HG03571 (cell line): Measurements from ENCODE around the gene BMP3.
"Not testable (repeated sequence)": the region's sequence is repeated elsewhere in the genome, so short reads cannot be mapped to it uniquely, and the experiment has no call there.

Experiments used
- ATAC-seq: cut with Tn5 transposase; IDR thresholded peaks from one replicate; pipeline ENCODE4 v1.9.1; 2021; ENCODE audit not compliant: unreplicated experiment

BMP3 gene, protein sequence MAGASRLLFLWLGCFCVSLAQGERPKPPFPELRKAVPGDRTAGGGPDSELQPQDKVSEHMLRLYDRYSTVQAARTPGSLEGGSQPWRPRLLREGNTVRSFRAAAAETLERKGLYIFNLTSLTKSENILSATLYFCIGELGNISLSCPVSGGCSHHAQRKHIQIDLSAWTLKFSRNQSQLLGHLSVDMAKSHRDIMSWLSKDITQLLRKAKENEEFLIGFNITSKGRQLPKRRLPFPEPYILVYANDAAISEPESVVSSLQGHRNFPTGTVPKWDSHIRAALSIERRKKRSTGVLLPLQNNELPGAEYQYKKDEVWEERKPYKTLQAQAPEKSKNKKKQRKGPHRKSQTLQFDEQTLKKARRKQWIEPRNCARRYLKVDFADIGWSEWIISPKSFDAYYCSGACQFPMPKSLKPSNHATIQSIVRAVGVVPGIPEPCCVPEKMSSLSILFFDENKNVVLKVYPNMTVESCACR

GRCh38 chr4:81030061-81030980 is at the start of gene BMP3:
Gene BMP3, plus strand, starts transcription at chr4:81030708. Its CDS starts 577 bp downstream, at chr4:81031285.
- ATAC-seq = no peak

- ATAC-seq = no peak
These were observed 44.5 kb upstream of the BMP3 start for GRCh38 chr4:80986011-80986410.

- no peak for ATAC-seq
These were observed 40.5 kb upstream of the BMP3 start for GRCh38 chr4:80989921-80990544.

GRCh38 chr4:80990851-80991250 is 39.7 kb upstream of the BMP3 start:
- no peak for ATAC-seq

- no peak for ATAC-seq
These were observed 30.6 kb upstream of the BMP3 start for GRCh38 chr4:80999943-81000342.

DNA sequence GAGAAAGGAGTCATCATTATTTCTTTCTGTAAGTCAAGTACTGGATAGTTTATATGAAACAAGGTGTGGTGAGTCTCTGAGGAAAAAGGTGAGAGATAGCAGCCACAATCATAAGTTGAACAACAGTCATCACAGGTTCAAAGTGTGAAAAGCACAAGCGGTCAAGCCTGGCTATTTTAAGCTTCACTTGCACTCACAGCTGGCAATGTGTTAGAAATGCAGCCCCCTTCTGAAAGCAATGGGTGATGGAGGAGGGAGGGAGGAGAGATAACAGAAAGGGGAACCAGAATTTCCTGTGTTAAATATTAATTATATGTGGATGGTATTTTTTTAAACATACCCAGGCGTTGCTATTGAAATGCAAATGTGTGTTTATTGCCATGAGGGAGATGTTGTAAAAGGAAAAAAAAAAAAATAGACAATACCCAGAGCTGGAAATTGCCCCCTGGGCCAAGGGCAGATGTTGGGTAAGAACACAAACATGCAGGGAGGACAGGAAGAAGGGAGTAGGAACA is 26.9 kb upstream of the BMP3 start:
- peak; percentile 100 for ATAC-seq

GRCh38 chr4:81007417-81007816 is 23.1 kb upstream of the BMP3 start:
- ATAC-seq = no peak

GRCh38 chr4:81016566-81016965 is 13.9 kb upstream of the BMP3 start:
- not testable (repeated sequence) for ATAC-seq

DNA sequence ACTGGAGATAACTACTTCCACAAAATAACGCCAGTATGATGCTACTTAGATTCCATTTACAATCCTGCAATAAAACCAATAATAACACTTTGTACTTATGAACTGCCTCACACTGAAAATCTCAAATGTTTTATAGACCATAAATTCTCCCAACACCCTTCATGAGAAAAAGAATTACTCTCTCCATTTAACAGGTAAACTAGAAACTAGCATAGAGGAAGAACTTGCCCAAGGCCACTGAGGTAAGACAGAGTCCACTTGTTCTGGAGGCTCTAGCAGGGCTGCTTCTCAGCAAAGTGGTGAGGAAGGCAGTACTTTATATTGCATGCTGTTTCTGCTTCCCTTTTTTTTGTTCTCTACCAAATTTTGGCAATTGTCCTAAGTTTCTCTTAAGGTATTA is 11.5 kb upstream of the BMP3 start:
- no peak for ATAC-seq

GRCh38 chr4:81021142-81021944 is 9.2 kb upstream of the BMP3 start:
- no peak for ATAC-seq

DNA sequence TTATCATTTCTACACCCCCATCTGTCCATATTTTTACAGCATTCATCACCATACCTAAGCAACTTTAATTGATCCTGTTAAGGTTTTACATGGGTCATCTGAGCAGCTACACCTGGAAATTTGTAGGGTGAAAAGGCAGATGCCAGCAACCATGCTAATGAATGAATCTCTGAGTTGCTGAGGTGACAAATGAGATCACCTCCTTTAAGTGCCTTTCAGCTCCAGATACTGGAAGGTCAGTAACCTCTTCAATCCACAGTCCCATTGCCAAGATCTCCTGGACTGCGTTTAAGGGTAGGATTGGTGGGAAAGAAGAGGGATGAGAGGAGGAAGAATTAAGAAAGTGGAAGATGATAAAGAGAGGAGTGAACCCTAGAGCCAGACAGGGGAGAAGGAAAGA is 8.5 kb upstream of the BMP3 start:
- no peak for ATAC-seq

- ATAC-seq = no peak
These were observed 7.0 kb upstream of the BMP3 start for GRCh38 chr4:81023484-81023883.

GRCh38 chr4:81030981-81031791 is 678 bp downstream of the BMP3 start:
- ATAC-seq = no peak

GRCh38 chr4:81031796-81032551 is 1.5 kb downstream of the BMP3 start:
- no peak for ATAC-seq

- ATAC-seq = no peak
These were observed 2.5 kb downstream of the BMP3 start for GRCh38 chr4:81032771-81033684.

DNA sequence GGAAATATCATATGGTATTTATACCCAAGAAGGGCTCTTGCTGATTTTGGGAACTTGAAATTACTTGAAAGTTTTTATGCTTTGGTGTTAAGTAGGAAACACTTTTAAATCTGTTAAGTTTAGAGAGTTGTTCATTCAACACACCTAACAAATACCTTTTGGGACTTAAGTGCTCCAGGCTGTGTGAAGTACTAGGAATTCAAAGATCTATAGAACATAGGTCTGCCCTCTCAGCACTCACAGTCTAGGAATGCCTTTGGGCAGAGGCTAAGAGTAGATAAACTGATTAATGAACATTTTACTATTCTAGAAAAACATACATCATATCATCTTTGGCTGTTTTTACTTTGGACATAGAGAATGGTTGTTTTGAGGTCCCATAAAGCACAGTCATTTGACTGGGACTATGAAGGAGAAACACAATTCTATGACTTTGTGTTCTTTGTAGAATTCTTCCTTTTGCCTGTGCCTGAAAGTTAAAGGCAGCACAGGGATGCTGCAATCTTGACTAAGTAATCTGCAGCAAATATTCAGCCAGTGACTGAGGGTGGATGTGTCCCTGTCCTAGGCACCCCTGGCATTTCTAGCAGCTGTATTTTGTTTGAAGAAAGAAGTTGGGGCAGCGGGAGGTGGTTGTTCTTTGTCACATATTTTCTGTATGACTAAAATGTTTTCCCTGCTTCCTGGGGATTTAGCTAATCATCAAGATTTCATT is 8.3 kb downstream of the BMP3 start:
- ATAC-seq = no peak

GRCh38 chr4:81039351-81039972 is 9.0 kb downstream of the BMP3 start:
- ATAC-seq = no peak
